GM19035 (cell line): Measurements from ENCODE around the gene SNRPD2.

Source experiments
- ATAC-seq: cut with Tn5 transposase; IDR thresholded peaks from one replicate; pipeline ENCODE4 v1.9.1; 2021; ENCODE audit not compliant: unreplicated experiment

Gene SNRPD2

DNA sequence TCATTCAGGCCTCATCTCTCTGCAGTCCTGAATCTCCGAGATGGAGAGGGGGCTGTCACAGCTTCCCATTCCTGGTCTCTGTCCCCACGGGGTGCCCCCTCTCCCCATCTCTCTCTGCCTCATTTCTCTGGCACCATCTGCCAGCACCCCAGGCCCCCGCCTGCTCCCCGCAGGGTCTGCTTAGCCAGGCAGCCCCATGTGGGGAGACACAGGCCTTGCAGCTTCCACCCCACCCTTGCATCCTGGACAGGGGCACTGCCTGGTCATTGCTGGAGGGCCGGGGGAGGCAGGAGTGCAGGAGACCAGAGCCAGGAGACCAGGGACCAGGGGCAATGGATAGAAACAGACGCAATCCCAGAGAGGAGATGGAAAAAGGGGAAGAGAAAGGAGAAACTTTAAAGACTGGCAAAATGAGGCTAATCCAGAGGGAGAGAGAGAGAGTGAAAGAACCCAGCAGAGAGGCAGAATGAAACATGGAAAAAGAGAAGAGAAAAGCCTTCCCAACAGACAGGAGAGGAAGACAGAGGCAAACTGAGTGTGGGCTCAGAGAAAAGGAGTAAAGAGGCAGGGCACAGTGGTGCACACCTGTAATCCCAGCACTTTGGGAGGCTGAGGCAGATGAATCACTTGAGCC lies 32.5 kb downstream of the SNRPD2 start:
- ATAC-seq: no peak

DNA sequence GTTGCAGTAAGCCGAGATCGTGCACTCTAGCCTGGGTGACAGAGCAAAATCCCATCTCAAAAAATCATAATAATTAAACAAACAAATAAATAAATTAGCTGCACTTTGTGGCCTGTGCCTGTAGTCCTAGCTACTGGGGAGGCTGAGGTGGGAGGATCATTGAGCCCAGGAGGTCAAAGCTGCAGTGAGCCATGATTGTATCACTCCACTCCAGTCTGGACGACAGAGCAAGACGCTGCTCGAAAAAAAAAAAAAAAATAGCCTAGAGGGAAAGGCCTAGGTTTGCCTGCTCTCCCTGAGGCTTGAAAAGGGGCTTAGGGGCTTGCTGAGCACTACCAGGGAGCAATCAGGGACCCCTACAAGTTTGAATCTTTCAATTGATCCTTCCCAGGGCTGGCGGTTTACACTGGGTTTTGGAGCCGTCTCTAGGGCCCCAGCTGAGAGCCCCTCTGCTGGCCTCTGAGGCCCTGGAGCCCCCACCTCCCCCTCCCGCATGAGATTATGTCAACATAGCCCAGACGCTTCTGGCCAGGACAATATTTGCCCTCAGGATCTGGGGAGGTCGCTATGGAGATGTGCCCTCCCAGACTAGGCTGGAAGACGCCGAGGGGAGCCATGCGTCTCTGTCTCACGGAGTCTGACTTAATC lies 34.1 kb downstream of the SNRPD2 start:
- ATAC-seq: no peak

DNA sequence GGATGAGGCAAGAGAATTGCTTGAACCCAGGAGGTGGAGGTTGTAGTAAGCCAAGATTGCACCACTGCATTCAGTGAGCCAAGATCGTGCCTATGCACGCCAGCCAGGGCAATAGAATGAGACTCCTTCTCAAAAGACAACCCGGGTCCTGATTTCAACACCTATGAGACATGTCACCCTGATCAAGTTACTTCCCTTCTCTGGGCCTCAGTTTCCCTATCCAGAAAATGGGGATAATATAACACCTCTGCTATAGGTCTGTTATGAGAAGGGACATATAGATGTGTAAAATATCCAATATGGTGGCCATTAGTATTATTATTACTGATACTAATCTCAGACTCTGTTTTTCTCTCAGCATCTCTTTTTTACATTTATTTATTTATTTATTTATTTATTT lies 36.7 kb downstream of the SNRPD2 start:
- ATAC-seq: no peak

DNA sequence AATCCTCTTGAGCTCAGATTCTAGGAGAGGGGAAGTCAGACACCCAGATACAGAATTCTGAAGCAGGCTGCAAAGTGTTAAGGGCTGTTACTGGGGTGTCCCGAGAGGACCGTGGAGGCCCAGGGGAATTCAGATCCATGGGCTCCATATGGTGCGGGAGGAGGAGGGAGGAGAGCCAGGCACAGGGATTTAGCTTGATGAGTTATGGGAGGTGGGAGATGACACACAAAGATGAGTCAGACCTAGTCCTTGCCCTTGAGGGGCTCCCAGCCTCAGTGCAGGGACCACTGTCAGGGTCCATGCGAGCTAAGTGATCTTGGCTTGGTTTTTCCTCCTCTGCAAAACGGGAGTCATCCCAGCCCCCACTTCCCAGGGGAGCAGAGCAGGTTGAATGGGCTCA lies 38.1 kb downstream of the SNRPD2 start:
- ATAC-seq: no peak

DNA sequence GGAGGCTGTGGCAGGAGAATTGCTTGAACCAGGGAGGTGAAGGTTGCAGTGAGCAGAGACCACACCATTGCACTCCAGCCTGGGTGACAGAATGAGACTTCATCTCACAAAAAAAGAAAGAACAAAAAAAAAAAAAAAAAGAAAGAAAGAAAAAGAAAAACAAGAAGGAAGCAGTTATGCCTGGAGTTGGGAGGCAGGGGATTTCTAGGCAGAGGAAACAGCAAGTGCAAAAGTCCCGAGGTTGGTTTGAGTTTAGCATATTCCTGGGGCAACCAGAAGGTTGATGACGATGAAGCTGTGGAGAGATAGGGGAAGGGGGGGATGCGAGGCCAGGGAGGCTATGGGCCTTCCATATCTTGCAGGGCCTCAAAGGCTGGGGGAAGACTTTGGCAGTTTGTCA lies 41.0 kb downstream of the SNRPD2 start:
- ATAC-seq: no peak

DNA sequence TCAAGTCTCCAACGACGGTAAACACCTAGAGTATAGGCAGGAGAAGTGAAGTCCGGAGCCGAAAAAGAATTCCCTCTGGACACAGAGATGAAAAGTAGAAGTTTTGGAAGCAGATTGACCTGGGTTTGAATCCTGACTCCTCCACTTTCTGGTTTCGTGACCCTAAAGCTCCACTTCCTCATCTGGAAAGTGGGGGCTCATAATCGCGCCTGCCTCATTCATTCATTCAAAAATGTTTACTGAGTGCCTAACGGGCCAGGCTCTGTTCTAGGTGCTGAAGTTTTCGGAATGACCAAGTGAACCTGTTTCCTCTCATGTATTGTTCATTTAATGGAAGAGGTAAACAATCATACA lies 45.4 kb downstream of the SNRPD2 start:
- no peak for ATAC-seq

DNA sequence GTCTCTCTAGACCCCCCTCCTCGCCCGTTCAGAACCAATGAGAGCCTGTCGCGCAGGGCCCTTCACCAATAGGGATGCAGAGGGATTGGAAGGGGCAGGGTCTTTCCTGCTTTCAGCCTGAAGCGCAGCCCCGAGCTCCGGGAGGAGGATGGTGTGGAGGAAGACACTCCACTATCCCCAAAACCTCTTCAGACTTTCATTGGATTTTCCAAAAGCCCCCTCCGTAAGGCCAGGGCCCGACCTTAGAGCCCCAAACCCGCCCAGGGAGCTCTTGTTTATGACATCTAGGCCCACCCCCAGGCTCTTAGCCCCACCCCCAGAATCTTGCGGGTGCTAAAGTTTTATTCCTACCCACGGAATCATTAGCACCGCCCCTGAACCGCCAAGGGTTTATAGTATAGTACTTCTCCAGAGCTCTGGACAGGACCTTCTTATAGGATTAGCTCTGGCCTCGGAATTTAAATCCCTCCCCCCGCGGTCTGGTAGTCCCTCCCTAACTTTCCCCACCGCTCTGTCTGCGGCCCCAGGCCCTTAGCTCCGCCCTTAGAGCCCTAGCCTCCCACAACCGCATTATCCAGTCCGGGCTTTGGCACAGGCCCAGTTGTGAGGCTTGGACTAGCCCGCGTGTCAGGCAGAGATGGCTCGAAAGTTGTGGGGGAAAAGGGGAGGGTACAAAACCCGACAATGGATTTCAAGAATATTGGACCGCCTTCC lies 46.0 kb downstream of the SNRPD2 start:
- peak; percentile 24 for ATAC-seq

DNA sequence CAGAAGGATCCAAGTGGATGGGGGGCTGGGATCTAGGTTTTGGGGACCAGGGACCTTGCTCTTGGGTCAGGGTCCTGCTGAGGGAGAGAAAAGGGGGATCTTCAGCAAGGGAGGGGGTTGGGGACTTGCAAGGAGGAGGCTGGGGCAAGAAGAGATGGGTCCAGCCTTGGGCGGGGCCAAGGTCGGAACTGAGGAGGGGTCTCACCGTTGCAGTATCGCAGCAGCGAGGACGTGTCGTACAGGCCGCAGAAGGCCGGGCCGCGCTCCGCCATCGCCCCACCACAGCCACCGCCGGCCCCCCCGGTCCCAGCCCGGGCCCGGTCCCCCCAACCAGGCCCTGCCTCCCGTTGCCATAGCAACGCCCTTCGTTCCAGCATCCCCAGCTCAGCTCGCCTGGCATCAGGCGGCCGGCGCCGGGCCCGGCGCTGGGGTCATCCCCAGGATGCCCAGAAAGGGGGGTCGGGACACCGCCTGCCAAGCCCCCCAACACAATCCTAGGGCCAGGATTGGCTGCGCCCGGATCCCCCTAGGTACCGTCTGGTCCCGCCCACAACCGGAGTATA lies 46.6 kb downstream of the SNRPD2 start:
- no peak for ATAC-seq

DNA sequence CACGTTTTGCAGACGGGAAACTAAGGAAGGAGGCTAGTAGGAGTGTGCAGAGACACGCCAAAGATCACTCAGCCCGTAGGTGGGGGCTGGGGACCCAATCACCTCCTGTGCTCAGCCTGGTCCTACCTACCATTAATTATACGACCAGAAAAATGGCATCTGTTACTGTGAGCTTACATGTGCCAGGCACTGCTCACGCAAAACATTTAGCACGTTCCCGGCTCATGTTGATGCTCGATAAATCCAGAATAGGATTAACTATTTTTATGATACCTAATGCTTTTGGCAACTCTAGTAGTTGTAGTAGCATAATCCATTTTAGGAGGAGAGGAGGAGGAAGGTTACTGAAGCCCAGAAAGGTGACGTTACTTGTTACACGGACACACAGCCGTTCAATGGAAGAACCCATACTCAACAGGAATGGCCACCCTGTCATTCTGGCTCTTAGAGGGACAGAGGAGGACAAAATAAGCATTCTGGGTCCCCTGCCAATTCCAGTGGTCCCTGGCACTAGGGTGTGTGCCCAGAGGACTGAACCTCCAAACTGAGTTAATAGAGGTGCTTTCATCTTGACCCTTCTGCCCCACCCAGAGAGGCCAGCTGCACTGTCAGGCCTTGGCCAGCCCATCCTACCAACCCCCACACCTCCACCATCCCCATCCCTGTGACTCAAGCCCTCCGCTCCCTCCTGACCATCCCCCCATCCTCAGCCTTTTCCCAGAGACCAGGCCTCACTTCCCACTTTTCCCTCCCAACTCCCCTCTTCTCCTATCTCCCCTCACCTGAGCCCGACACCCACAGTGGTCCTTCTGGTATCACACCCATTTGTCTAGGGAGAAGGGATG lies 47.6 kb downstream of the SNRPD2 start:
- no peak for ATAC-seq

DNA sequence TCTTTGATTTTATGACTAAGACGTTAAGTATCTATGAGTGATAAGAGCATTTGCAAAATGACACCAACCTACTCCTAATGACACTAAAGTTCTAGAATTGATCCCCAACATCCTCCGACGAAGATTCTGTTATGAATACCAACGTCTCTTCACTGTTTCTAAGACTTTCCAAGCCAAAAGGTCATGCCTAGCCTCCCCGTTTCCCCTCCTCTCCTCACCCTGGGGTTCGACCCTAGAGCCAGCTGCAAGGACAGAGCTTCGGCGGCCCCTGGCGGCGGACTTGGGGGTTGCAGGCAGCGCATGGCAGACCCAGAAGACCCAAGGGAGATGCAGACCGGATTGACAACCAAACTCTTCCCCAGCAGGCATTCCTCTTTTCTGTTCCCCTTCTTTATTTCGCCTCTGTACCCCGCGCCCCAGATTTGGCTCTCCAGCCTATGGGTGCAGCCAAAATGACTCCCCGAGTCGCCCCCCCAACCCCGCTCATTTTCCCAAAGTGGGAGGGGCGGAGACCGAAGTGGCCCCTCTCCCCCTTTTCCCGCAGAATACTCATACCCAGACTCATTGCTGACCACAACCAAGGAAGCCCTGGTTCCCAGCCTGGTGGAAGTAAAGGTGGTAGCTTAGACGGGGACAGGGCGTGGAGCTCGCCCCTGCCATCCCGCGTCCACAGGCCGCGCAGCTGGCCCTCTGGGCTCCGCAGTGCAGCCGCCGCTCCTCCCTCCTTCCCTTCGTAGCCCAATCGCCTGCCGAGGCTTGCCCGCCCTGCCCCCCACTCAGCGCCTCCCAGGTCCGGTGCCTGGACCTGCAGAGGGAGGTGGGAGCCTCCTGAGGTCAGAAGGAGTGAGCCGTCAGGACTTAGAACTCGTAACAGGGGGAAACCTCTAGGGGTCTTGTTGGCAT lies 48.5 kb downstream of the SNRPD2 start:
- peak; percentile 30 for ATAC-seq

DNA sequence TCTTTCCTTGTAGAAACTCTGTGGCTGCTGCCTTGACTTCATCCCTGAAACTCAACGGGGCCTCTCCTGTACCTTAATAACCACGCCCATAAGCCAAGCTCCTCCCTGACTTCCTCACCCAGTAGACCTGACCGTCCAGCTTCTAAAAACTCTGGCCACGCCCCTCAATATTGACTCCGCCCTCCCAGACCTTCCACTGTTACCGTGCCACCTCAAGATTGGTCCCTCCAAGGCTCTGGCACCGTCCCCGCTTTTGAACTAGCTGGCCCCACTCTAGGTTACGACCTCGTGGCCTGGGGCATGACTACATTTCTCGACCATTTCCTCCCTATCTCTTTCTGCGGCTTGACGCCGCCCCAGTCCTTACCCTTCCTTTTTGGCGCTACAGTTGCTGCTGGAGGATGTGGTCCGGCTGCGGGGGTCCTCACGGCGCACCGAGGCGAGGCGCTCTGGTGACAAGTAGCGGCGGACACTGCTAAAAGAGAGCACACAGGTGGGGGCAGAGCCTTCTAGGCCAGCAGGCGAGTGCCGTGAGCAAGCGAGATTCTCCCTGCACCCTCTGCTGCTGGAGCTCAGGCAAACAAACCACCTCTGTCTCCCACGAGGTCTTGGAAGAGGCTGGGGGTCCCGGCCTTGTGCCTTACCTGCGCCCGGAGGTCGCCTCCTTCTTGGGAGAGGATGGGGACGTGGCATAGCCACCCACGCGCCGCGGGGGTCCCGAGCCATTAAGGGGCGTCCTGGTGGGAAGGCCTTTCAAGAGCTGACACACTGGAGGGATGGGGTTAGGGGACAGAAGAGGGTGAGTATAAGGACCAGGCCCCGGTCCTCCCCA lies 50.3 kb downstream of the SNRPD2 start:
- peak; percentile 40 for ATAC-seq

DNA sequence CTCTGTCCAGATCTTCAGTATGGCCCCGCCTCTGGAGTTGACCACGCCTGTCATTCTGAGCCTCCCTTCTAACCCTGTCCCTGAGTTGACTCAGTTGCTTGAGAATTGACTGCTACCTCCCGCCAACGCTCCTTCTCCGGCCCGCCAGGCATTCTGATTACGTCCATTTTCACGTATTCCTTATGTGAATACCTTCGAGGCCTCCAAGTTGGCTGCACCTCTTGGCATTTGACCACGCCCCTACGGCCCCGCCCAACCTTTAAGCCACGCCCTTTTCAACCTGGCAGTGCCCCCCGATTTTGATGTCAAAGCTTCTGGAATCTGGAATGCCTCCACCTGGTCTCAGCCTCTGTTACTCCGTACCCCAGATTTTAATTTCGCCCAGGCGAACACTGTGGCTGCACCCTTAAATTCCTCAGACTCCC lies 50.9 kb downstream of the SNRPD2 start:
- no peak for ATAC-seq

DNA sequence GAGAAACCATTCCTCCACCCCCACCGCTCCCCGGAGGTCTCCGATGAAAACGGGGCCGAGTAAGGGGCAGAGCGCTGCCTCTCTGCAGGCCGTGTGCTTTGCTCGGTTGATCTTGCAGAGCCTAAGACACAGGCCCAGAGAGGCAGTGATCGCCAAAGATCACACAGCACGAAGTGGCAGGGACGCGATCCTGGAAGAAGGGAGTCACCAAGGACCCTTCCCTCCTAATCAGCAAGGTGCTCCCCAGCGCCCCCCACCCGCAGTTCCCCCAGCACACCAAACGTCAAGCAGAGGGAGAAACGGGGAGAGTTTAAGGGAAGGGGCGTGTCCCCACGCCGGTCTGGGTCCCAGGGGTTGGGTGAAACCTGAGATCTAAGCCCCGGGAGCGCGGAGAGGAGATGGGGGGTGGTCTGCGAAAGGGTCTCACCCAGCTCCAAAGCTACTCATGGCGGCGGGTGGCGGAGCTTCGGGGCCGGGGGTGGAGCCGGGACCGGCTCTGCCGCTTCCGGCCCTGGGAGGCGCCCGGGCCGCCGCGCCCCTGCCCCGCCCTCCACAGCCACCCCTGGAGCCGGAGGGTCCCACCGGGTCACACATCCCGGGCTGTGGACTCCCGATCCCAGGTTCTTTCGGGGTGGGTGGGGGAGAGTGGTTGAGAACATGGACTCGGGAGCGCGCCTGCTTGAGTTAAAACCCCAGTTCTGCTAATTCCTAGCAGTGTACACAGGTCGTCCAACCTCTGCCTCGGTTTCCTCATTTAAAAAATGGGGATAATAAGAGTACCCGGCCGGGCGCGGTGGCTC lies 52.6 kb downstream of the SNRPD2 start, which contains the start of gene EML2:
Gene EML2 (minus strand): TSS at position 468 of the 800 bp plus-strand sequence. CDS start 21 bp downstream, at position 447.
- ATAC-seq: no peak

DNA sequence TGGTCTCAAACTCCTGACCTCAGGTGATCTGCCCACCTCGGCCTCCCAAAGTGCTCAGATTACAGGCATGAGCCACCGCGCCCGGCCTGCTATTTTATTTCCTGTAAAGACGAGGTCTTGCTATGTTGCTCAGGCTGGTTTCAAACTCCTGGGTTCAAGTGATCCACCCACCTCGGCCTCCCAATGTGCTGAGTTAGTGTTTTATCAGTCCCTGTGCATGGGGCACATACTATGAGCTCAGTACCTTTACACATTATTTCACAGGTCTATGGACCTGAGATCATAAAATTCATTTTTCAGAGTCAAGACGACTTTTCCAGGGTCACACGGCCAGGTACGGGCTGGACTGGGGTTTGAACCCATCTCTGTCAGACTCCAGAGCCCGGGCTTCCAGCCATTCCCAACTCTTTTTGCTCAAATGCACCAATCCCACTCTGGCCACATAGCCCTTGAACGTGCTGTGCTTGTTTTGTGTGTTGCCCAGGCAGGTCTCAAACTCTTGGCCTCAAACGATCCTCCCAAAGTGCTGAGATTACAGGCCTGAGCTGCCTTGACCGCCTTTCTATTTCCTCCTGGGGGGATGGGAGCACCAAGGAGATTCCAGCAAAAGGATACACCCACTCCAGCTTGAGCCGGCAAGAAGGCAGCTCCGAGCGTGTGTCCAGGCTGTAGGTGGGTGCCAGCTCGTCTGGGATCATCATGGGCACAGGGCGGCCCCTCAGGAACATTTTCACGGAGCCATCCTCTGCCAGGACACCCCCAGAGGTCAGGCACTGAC lies 53.7 kb downstream of the SNRPD2 start:
- no peak for ATAC-seq
